Vagina (tissue), 2 donors: Measurements from ENCODE around the gene TIAM2.

Source experiments
- POLR2A ChIP-seq, 2 donors: fragments of 450-650 bp; IDR thresholded peaks; one replicate each; pipeline ENCODE4 v1.6.1; 2017; ENCODE audit warnings: antibody characterized with exemption in 2 of 2, mild to moderate bottlenecking in 2 of 2, moderate library complexity in 2 of 2
- POLR2AphosphoS5 ChIP-seq, 2 donors: sonication (generic); formaldehyde crosslinking; IDR thresholded peaks; one replicate each; pipeline ENCODE4 v1.9.0; 2017; ENCODE audit warnings: antibody characterized with exemption in 2 of 2, mild to moderate bottlenecking in 2 of 2, low read depth in 1 of 2; ENCODE audit not compliant: insufficient read depth in 1 of 2
- TF ChIP-seq, protein P1 (sequence below), 3 experiments: fragments of 450-650 bp in 2 of 3; fragments of 200-600 bp in 1 of 3; sonication (generic) in 1 of 3; IDR thresholded peaks; one replicate each; pipeline ENCODE4 v1.5.1; 2017 to 2019; ENCODE audit warnings: antibody characterized with exemption in 3 of 3, mild to moderate bottlenecking in 2 of 3, moderate library complexity in 2 of 3

DNA sequence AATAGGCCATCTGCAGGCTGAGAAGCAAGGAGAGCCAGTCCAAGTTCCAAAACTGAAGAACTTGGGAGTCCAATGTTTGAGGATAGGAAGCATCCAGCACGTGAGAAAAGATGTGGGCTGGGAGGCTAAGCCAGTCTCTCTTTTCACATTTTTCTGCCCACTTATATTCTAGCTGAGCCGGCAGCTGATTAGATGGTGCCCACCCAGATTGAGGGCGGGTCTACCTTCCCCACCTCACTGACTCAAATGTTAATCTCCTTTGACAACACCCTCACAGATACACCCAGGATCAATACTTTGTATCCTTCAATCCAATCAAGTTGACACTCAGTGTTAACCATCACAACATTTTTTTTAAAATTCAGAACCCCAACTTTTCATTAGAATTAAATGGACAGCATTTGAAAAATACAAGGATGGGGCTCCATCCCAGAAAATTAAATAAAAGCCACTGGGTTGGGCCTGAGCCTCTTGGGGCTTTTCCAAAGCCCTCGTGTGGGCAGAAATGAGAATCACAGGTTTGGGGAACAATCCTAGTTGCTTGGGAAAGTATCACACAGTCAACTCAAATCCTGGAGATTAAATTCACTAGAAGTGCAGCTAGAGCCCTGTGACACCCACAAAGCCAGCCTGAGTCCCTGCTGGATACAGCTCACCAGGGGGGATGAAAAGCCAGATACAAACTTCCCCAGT lies 270.9 kb downstream of the TIAM2 start:
- TF ChIP-seq, protein P1, sequence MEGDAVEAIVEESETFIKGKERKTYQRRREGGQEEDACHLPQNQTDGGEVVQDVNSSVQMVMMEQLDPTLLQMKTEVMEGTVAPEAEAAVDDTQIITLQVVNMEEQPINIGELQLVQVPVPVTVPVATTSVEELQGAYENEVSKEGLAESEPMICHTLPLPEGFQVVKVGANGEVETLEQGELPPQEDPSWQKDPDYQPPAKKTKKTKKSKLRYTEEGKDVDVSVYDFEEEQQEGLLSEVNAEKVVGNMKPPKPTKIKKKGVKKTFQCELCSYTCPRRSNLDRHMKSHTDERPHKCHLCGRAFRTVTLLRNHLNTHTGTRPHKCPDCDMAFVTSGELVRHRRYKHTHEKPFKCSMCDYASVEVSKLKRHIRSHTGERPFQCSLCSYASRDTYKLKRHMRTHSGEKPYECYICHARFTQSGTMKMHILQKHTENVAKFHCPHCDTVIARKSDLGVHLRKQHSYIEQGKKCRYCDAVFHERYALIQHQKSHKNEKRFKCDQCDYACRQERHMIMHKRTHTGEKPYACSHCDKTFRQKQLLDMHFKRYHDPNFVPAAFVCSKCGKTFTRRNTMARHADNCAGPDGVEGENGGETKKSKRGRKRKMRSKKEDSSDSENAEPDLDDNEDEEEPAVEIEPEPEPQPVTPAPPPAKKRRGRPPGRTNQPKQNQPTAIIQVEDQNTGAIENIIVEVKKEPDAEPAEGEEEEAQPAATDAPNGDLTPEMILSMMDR (IDR thresholded peaks at IDR 0.05): no peak
- TF ChIP-seq POLR2A (IDR thresholded peaks at IDR 0.05) (no peak), POLR2AphosphoS5 (IDR thresholded peaks at IDR 0.05; ENCODE audit: insufficient read depth in 1 of 2, low read depth in 1 of 2) (no peak)
